GM20431 (cell line): ENCODE data around the gene PSTK.

ENCODE experiments used
- in situ Hi-C: fragments of 300-500 bp; cut with MseI, MboI; formaldehyde crosslinking; loops from one replicate; pipeline ENCODE4 v1.15.0; 2020; ENCODE audit warnings: low sequenced_read_pairs; ENCODE audit not compliant: unreplicated experiment

The PSTK gene

GRCh38 chr10:122990278-122990677 lies 10.1 kb downstream of the PSTK start:
- in situ Hi-C loops: no loop called here

DNA sequence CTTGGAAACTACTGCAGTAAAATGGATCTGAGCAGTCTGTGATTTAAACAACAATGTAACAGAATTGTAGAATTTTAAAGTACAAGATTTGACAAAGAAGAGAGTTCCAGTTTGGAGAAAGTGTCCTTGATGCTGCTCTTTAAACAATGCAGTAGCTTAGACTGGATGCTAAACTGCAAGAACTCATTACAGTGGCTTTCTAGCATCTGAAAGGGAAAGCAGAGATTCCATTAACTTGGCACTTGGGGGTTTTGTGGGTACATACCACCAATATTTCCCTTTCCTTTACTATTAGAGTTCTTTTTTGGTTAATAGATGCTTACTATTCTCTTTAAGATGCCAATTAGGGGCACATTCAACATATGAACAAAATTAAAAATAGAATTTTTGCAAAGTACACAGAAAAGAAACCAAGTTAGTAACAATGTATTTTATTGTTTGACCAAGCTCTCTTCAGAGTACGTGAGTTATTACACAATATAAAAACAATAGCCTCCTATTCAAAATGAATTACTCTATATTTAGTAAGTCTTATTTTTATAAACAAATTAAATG lies 11.9 kb downstream of the PSTK start:
- in situ Hi-C loops: no loop called here

GRCh38 chr10:122993797-122994336 lies 13.7 kb downstream of the PSTK start:
- in situ Hi-C loops: no loop called here

DNA sequence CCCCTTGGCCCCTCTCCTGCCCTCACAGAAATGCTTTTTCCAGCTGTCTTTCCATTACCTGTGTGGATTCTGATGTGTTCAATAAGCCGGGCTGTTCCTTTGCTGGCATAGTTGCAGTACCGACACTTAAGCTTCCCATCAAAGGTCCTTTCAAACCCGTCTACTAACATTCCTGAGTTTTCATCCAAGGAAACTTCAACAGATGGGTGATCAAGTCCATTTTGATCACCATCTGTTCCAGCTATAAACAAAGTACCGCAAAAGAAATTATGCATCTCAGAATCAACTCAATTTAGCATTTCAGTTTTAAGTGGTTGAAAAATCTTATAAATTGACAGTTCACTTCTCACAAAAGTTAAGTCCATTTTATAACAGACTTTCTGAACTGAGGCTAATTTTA lies 15.7 kb downstream of the PSTK start:
- in situ Hi-C loops: no loop called here

DNA sequence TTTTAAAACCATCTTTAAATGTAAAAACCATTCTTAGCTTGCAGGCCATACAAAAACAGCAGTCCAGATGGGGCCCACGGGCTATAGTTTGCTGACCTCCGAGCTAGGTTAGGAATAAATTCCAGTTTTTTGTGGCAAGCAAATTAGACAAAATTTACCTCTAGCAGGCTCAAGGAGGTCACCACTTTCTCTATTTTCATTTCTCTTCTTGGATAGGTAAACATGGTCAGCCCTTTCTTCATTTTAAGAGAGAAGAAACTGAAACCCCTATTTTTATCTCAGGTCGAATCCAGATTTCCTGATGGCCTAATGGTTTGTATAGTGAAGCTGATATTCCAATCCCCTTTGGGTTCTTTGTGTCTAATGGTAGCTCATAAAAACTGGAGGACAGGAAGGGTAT lies 17.7 kb downstream of the PSTK start:
- in situ Hi-C loops: no loop called here

- in situ Hi-C loops: no loop called here
Observed at GRCh38 chr10:122998360-122998917, 18.2 kb downstream of the PSTK start.

- in situ Hi-C loops: no loop called here
Observed at GRCh38 chr10:122998934-122999333, 18.7 kb downstream of the PSTK start.

- in situ Hi-C loops: no loop called here
Observed at GRCh38 chr10:122999347-122999746, 19.1 kb downstream of the PSTK start.

- in situ Hi-C loops: no loop called here
Observed at GRCh38 chr10:123000155-123000554, 20.0 kb downstream of the PSTK start.

DNA sequence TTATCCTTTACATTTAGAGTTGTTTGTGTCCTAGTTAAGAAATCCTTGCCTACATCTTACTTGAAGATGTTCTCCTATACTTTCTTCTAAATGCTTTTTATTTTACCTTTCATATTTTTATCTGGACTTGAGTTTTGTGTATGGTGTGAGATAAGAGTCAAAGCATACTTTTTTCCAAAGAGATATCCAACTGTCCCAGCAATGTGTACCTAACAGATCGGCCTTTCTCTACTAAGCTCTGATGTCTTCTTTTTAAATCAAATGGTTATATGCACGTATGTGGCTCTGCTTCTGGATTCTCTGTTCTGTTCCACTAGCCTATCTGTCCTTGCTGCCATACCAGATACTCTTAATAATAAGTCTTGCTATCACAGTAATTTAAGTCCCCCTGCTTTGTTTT lies 21.2 kb downstream of the PSTK start:
- in situ Hi-C loops: no loop called here

GRCh38 chr10:123004298-123004697 lies 24.1 kb downstream of the PSTK start:
- in situ Hi-C loops: no loop called here

DNA sequence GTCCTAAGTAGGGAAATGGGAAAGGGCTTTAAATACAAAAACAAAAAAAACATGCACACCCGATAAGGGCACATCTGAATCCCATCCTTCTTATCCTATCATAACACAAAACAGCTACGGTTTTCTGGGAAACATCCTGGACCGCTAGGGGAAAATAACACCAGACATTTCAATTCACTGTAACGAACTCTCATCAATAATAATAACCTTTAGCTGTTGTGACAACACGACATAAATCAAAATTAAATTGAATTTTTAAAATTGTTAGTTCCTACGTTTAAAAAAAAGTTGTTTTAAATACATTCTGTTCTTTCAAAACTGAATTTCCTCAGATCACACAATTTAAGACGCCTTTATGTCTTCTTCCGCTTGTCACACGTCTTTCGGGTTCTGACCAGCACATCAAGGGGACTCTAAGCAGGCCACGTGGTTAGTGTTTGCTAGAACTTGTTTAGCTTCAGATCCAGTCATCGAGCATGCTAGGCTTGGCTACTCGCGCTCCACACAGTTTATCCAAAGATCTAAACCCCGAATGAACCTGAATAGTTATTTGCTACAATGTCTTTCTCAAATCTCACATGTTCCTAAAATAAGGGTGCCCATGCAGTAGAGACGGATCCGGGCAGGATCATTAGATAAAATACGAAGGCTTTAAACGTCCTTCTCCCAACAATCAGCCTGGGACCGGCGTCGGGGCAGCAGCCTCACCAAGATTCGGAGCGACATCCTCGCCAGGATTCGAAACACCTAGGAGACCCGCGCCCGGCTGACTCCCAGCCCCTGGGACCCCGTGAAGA lies 27.6 kb downstream of the PSTK start:
- in situ Hi-C loops: no loop called here

DNA sequence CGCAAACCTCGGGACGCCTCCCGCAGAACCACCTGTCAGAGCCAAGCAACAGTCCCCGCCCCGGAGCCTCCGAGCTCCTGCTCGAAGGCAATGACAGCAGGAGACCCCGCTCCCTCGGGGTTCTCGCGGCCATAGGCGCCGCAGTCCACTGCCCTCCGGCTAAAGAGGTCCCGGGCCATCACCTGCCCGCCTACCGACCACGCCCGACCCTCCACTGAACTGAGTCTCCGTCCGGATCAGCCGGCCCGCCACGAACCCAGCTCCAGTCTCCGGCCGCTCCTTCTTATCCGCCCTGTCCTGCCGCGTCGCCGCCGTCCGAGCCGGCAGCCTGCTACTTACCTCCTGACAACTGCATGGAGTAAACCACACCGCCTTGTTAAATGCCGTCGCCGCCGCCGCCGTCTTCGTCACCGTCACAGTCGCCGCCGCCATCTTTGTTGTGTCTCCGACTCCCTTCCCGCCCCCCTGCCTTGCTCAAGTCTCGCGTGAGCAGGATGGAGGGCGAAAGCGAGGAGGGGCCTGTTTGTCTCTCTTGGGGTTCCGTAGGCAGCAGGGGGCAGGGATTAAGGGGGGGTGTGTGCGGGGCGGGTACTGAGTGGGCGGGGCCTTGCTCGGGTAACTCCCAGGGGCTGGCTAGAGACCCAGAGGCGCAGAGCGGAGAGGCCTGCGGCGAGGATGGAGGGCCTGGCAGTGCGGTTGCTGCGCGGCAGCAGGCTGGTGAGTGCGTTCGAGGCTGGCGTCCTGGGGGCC lies 28.3 kb downstream of the PSTK start, which contains the start of the genes ACADSB and IKZF5:
Gene ACADSB, plus strand, starts transcription at position 652 of the 750 bp plus-strand sequence. Its CDS starts 24 bp downstream, at position 676.
Gene IKZF5, minus strand, starts transcription at position 441 of the 750 bp plus-strand sequence. CDS start 10,170 bp downstream, outside the sequence.
- in situ Hi-C loops: no loop called here

DNA sequence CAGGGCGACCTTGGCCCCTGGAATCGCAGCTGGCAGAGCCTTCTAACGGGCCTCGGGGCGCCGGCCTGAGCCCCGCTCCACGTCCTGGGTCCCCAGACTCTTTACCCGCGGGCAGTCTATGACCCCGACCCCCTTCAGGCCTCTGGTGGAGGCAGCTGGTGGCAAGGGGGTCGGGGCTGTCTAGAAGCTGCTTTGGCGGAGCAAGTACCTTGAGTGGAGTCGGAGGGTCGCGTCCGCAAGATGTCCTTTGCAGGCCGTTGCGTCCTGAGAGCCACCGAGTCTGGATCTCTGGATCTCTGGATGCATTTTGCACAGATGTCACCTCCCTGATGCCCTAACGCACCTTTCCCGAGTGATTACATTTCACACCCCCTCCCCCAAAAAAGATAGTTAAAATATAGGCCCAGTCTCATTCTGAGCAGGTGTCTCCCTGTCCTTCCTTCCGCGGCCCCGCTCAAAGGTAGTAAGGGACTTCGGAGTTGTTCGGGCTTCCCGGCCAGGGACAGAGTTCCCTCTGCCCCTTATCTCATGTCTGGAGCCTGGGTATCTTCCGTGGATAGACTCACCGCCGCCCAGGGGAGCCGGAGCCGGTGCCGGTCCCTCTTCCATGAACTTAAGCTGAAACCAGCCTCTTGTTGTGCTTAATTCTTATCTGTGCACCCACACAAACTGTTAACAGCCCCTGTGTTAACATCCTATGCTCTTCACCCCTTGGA lies 29.1 kb downstream of the PSTK start:
- in situ Hi-C loops: no loop called here

DNA sequence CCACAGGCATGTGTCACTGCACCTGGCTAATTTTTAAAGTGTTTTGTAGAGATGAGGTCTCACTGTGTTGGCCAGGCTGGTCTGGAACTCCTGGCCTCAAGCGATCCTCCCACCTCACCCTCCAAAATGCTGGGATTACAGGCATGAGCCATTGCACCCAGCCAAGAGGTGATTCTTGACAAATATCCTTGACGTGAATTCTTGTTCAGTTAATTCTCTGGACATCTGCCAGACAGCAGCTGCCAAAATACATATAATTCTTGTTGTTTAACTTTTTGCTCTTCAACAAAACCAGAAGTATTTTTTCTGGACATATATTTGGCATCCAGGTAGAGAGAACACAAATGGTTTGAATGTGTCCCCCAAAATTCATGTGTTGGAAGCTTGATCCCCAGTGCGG lies 31.8 kb downstream of the PSTK start:
- in situ Hi-C loops: no loop called here

GRCh38 chr10:123013456-123014419 lies 33.5 kb downstream of the PSTK start:
- in situ Hi-C loops: no loop called here

GRCh38 chr10:123014772-123015171 lies 34.6 kb downstream of the PSTK start:
- in situ Hi-C loops: no loop called here

DNA sequence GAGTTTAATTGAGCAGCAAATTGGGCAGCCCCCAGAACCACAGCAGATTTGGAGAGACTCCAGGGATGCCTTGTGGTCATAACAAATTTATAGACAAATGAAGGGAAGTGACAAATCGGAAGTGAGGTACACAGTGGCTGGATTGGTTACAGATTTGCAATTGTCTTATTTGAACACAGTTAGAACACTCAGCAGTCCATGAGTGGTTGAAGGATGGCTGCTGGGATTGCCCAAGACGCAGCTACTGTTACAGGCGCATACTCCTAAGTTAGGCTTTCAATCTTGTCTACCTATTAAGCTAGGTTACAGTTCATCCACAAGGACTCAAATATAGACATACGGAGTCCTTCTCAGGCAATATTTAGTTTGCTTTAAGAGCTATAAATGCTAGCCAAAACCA lies 36.0 kb downstream of the PSTK start:
- in situ Hi-C loops: no loop called here
